ENCODE results near the gene IL1R1.

The IL1R1 gene

DNA sequence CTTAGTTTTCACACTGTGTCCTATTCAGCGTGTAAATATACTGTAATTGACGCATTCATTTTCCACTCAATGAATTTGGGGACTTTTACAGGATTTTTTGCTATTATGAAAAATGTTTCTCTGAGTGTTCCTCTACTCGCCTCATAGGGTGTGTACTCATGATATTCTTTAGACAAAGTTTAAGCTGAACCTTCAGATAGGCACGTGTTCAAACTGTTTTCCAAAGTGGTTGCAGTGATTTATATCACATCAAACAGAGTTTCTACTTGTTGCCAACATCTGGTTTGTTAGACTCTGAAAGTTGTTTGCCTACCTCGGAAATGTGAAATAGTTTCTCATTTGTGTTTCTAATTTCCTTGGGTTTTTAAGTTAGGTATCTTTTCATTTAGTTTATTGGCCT, 46.4 kb upstream of the IL1R1 start:
- Histone ChIP-seq H3K79me2 (ENCODE audit: insufficient read depth, low read length) (no peaks in the 10 kb centered on the region), H3F3A (ENCODE audit: insufficient read depth, low read length) (no peaks in the 10 kb centered on the region), H3K36me3 (ENCODE audit: insufficient read depth, low read length) (no peaks in the 10 kb centered on the region), H3K9me2 (ENCODE audit: low read depth, low read length) (no peaks in the 10 kb centered on the region), H3K4me1 (ENCODE audit: insufficient read depth, low read length, severe bottlenecking) (no peaks in the 10 kb centered on the region), H2AFZ (ENCODE audit: low read length) (no peak overlapping the region), H4K20me1 (ENCODE audit: insufficient read depth, low read length) (no peaks in the 10 kb centered on the region), H3K27me3 (ENCODE audit: insufficient read depth, low read length) (no peaks in the 10 kb centered on the region), H3K4me2 (ENCODE audit: low read length) (no peak overlapping the region), H3K27ac (ENCODE audit: low read depth, low read length, poor library complexity, severe bottlenecking) (no peak overlapping the region), H3K9me3 (ENCODE audit: low read length) (no peaks in the 10 kb centered on the region), H3K4me3 (ENCODE audit: low read depth, low read length, poor library complexity, severe bottlenecking) (no peak overlapping the region), H3K9ac (ENCODE audit: low read length) (no peak overlapping the region)
- TF ChIP-seq EZH2 (IDR thresholded peaks at IDR 0.05; ENCODE audit: borderline replicate concordance, low read length) = no peak

DNA sequence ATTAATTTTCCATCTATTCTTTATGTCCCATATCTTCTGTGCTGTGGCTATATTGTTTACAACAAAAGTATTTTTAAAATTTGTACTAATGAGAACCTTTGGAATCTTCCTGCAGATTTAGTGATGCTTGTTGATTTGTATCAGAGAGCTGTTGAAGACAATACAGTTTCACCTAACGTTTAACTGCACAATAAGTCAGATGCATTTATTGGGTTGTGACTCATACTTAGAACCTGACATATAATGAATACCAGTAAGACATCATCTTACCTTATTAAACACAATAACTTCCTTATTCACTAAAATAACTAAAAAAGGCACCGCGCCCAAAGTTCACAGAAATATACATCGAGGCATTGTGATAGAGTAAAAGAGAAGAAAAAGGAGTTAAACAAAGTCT, 43.8 kb upstream of the IL1R1 start:
- H3K27ac ChIP-seq (ENCODE audit: low read depth, low read length, poor library complexity, severe bottlenecking) = no peak overlapping the region
- H3K4me1 ChIP-seq (ENCODE audit: insufficient read depth, low read length, severe bottlenecking) = no peaks in the 10 kb centered on the region
- no peaks in the 10 kb centered on the region for H3K27me3 ChIP-seq (ENCODE audit: insufficient read depth, low read length)
- H3F3A ChIP-seq (ENCODE audit: insufficient read depth, low read length) = no peaks in the 10 kb centered on the region
- no peak overlapping the region for H2AFZ ChIP-seq (ENCODE audit: low read length)
- H3K9me3 ChIP-seq (ENCODE audit: low read length) = no peaks in the 10 kb centered on the region
- no peaks in the 10 kb centered on the region for H3K36me3 ChIP-seq (ENCODE audit: insufficient read depth, low read length)
- no peak overlapping the region for H3K9ac ChIP-seq (ENCODE audit: low read length)
- no peak overlapping the region for H3K4me3 ChIP-seq (ENCODE audit: low read depth, low read length, poor library complexity, severe bottlenecking)
- no peak overlapping the region for H3K4me2 ChIP-seq (ENCODE audit: low read length)
- H3K79me2 ChIP-seq (ENCODE audit: insufficient read depth, low read length) = no peaks in the 10 kb centered on the region
- H3K9me2 ChIP-seq (ENCODE audit: low read depth, low read length) = no peaks in the 10 kb centered on the region
- TF ChIP-seq CTCF (IDR thresholded peaks at IDR 0.05; ENCODE audit: low read length) (no peak), EZH2 (IDR thresholded peaks at IDR 0.05; ENCODE audit: borderline replicate concordance, low read length) (no peak)
- no peaks in the 10 kb centered on the region for H4K20me1 ChIP-seq (ENCODE audit: insufficient read depth, low read length)

DNA sequence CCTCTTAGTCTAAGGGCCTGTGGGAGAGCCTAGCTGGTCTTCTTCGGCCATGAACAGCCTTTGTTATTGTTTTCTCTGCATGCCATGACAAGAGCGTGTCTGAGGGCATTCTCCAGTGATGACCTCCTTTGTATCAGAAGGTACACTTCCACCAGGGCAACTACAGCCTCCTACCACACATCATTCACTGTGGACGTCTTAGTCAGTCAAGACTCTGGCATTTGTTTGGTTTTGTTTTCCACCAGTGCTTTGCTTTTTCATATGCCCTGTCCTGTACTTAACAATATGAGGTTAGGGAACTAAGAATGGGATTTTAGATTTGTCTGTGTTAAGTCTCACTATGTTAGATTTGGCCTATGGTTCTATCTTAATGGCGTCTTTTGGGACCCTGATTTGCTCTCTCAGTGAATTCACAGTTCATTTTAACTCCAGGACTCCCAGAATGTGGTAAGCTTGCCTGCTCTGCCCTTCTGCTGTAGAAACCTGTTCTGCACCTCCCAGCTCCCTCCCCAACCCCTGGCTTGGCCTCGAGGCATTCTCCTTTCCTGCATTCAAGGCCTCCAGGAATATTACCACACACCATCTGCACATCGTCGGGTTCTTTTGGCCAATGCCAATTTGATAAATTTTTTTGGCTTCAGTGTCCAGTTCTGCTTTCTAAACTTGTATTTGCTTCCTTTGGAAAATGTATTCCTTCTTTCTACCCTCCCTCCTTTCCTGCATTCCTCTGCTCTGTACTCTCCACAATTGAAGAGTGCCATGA, 42.8 kb upstream of the IL1R1 start:
- H3K79me2 ChIP-seq (ENCODE audit: insufficient read depth, low read length) = no peaks in the 10 kb centered on the region
- no peaks in the 10 kb centered on the region for H4K20me1 ChIP-seq (ENCODE audit: insufficient read depth, low read length)
- no peaks in the 10 kb centered on the region for H3K36me3 ChIP-seq (ENCODE audit: insufficient read depth, low read length)
- H3K9me2 ChIP-seq (ENCODE audit: low read depth, low read length) = no peaks in the 10 kb centered on the region
- no peak overlapping the region for H2AFZ ChIP-seq (ENCODE audit: low read length)
- H3K27me3 ChIP-seq (ENCODE audit: insufficient read depth, low read length) = no peaks in the 10 kb centered on the region
- no peak overlapping the region for H3K27ac ChIP-seq (ENCODE audit: low read depth, low read length, poor library complexity, severe bottlenecking)
- no peaks in the 10 kb centered on the region for H3K9me3 ChIP-seq (ENCODE audit: low read length)
- TF ChIP-seq EZH2 (IDR thresholded peaks at IDR 0.05; ENCODE audit: borderline replicate concordance, low read length) (no peak), CTCF (IDR thresholded peaks at IDR 0.05; ENCODE audit: low read length) (no peak)
- H3K9ac ChIP-seq (ENCODE audit: low read length) = no peak overlapping the region
- no peaks in the 10 kb centered on the region for H3F3A ChIP-seq (ENCODE audit: insufficient read depth, low read length)
- H3K4me2 ChIP-seq (ENCODE audit: low read length) = no peak overlapping the region
- no peak overlapping the region for H3K4me3 ChIP-seq (ENCODE audit: low read depth, low read length, poor library complexity, severe bottlenecking)
- H3K4me1 ChIP-seq (ENCODE audit: insufficient read depth, low read length, severe bottlenecking) = no peaks in the 10 kb centered on the region

Measured in OCI-LY1 (cell line).